ENCODE results near the gene FBLN1.

FBLN1 gene

GRCh38 chr22:45502215-45503049 lies at the start of gene FBLN1:
Gene FBLN1 (plus strand): TSS chr22:45502883. CDS start chr22:45502986, 103 bp downstream.
- H3K9me3 ChIP-seq (ENCODE audit: low read length) = no peaks in the 10 kb centered on the region
- H3K4me2 ChIP-seq (ENCODE audit: low read length) = no peak within 1 kb of the TSS
- 0 out of 2 replicates have a peak, but pooled peaks cover 6% of the 10 kb centered on the region for H3K27me3 ChIP-seq (ENCODE audit: insufficient read depth, low read length)
- no peak within 1 kb of the TSS for H3K9ac ChIP-seq (ENCODE audit: low read length)
- H3K36me3 ChIP-seq (ENCODE audit: insufficient read depth, low read length) = no peaks in the 10 kb centered on the region
- no peaks in the 10 kb centered on the region for H3K79me2 ChIP-seq (ENCODE audit: insufficient read depth, low read length)
- H3K9me2 ChIP-seq (ENCODE audit: low read depth, low read length) = no peaks in the 10 kb centered on the region
- no peaks in the 10 kb centered on the region for H3K4me1 ChIP-seq (ENCODE audit: insufficient read depth, low read length, severe bottlenecking)
- no peak for TF ChIP-seq EZH2 (IDR thresholded peaks at IDR 0.05; ENCODE audit: borderline replicate concordance, low read length)
- TF ChIP-seq, protein P1, sequence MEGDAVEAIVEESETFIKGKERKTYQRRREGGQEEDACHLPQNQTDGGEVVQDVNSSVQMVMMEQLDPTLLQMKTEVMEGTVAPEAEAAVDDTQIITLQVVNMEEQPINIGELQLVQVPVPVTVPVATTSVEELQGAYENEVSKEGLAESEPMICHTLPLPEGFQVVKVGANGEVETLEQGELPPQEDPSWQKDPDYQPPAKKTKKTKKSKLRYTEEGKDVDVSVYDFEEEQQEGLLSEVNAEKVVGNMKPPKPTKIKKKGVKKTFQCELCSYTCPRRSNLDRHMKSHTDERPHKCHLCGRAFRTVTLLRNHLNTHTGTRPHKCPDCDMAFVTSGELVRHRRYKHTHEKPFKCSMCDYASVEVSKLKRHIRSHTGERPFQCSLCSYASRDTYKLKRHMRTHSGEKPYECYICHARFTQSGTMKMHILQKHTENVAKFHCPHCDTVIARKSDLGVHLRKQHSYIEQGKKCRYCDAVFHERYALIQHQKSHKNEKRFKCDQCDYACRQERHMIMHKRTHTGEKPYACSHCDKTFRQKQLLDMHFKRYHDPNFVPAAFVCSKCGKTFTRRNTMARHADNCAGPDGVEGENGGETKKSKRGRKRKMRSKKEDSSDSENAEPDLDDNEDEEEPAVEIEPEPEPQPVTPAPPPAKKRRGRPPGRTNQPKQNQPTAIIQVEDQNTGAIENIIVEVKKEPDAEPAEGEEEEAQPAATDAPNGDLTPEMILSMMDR (IDR thresholded peaks at IDR 0.05; ENCODE audit: low read length) = no peak
- H3K4me3 ChIP-seq (ENCODE audit: low read depth, low read length, poor library complexity, severe bottlenecking) = no peak within 1 kb of the TSS
- no peaks in the 10 kb centered on the region for H4K20me1 ChIP-seq (ENCODE audit: insufficient read depth, low read length)
- H3F3A ChIP-seq (ENCODE audit: insufficient read depth, low read length) = no peaks in the 10 kb centered on the region
- no peak within 1 kb of the TSS for H3K27ac ChIP-seq (ENCODE audit: low read depth, low read length, poor library complexity, severe bottlenecking)
- H2AFZ ChIP-seq (ENCODE audit: low read length) = no peak within 1 kb of the TSS

DNA sequence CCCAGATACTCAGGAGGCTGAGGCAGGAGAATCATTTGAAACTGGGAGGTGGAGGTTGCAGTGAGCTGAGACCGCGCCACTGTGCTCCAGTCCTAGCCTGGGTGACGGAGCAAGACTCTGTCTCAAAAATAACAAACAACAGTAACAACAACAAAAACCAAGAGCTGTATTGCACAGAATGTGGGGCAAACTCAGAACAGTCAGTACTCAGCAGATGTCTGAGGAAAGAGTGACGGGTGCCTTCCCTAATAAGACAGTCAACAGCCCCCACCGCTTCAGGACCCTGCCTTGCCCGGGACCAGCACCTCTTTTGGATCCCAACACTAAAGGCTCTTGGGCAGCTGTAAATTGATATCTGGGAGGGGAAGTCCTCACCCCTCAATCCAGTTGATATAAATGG lies 48.9 kb upstream of the FBLN1 start:
- H3K9ac ChIP-seq (ENCODE audit: low read length) = no peak overlapping the region
- H3K79me2 ChIP-seq (ENCODE audit: insufficient read depth, low read length) = no peaks in the 10 kb centered on the region
- H3K4me2 ChIP-seq (ENCODE audit: low read length) = no peak overlapping the region
- H3K9me3 ChIP-seq (ENCODE audit: low read length) = no peaks in the 10 kb centered on the region
- no peaks in the 10 kb centered on the region for H3K9me2 ChIP-seq (ENCODE audit: low read depth, low read length)
- no peaks in the 10 kb centered on the region for H3F3A ChIP-seq (ENCODE audit: insufficient read depth, low read length)
- H3K4me3 ChIP-seq (ENCODE audit: low read depth, low read length, poor library complexity, severe bottlenecking) = no peak overlapping the region
- H3K27me3 ChIP-seq (ENCODE audit: insufficient read depth, low read length) = no peaks in the 10 kb centered on the region; the same call in 1 of the 2 replicates
- H3K4me1 ChIP-seq (ENCODE audit: insufficient read depth, low read length, severe bottlenecking) = no peaks in the 10 kb centered on the region
- TF ChIP-seq EZH2 (IDR thresholded peaks at IDR 0.05; ENCODE audit: borderline replicate concordance, low read length) = no peak
- TF ChIP-seq, protein P1 (IDR thresholded peaks at IDR 0.05; ENCODE audit: low read length) = no peak
- no peaks in the 10 kb centered on the region for H3K36me3 ChIP-seq (ENCODE audit: insufficient read depth, low read length)
- no peak overlapping the region for H2AFZ ChIP-seq (ENCODE audit: low read length)
- H4K20me1 ChIP-seq (ENCODE audit: insufficient read depth, low read length) = no peaks in the 10 kb centered on the region
- no peak overlapping the region for H3K27ac ChIP-seq (ENCODE audit: low read depth, low read length, poor library complexity, severe bottlenecking)

DNA sequence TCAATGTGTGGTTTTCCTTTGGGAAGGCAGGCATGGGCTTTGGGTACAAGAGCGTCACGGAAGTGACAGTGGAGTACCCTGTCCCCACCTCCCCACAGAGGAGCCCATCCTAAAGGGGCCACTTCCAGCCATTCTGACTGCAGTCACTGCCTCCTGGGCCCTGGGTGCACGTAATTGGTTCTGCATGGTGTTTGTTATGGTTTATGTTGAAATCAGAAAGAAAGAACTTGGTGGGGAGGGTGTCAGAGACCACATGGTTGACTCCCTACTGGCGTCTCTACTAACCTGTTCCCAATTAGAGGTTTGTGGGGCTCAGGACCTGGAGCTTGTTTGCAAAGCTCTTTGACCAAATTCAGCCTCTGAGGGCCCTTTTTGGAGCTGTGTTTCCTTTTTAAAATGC lies 48.4 kb upstream of the FBLN1 start:
- no peak overlapping the region for H2AFZ ChIP-seq (ENCODE audit: low read length)
- TF ChIP-seq, protein P1 (IDR thresholded peaks at IDR 0.05; ENCODE audit: low read length) = no peak
- no peak for TF ChIP-seq EZH2 (IDR thresholded peaks at IDR 0.05; ENCODE audit: borderline replicate concordance, low read length)
- no peak overlapping the region for H3K4me2 ChIP-seq (ENCODE audit: low read length)
- no peaks in the 10 kb centered on the region; the same call in 1 of the 2 replicates for H3K27me3 ChIP-seq (ENCODE audit: insufficient read depth, low read length)
- H3K9me3 ChIP-seq (ENCODE audit: low read length) = no peaks in the 10 kb centered on the region
- H3F3A ChIP-seq (ENCODE audit: insufficient read depth, low read length) = no peaks in the 10 kb centered on the region
- no peak overlapping the region for H3K27ac ChIP-seq (ENCODE audit: low read depth, low read length, poor library complexity, severe bottlenecking)
- no peaks in the 10 kb centered on the region for H3K4me1 ChIP-seq (ENCODE audit: insufficient read depth, low read length, severe bottlenecking)
- H3K9ac ChIP-seq (ENCODE audit: low read length) = no peak overlapping the region
- H3K36me3 ChIP-seq (ENCODE audit: insufficient read depth, low read length) = no peaks in the 10 kb centered on the region
- no peak overlapping the region for H3K4me3 ChIP-seq (ENCODE audit: low read depth, low read length, poor library complexity, severe bottlenecking)
- no peaks in the 10 kb centered on the region for H3K79me2 ChIP-seq (ENCODE audit: insufficient read depth, low read length)
- no peaks in the 10 kb centered on the region for H3K9me2 ChIP-seq (ENCODE audit: low read depth, low read length)
- no peaks in the 10 kb centered on the region for H4K20me1 ChIP-seq (ENCODE audit: insufficient read depth, low read length)

All from OCI-LY1 (cell line).